Esophagus squamous epithelium (tissue), 4 donors: Measurements from ENCODE around the gene MS4A10.

Source experiments
- CTCF ChIP-seq, 6 experiments: fragments of 450-650 bp in 4 of 6; fragments of 200-600 bp in 2 of 6; sonication (generic) in 2 of 6; IDR thresholded peaks; one replicate each; pipeline ENCODE4 v1.5.1; 2016 to 2019; ENCODE audit warnings: antibody characterized with exemption in 6 of 6, mild to moderate bottlenecking in 4 of 6, moderate library complexity in 4 of 6
- POLR2A ChIP-seq, 4 donors: fragments of 450-650 bp; IDR thresholded peaks; one replicate each; pipeline ENCODE4 v1.6.1; 2017; ENCODE audit warnings: antibody characterized with exemption in 4 of 4, mild to moderate bottlenecking in 4 of 4, moderate library complexity in 3 of 4

DNA sequence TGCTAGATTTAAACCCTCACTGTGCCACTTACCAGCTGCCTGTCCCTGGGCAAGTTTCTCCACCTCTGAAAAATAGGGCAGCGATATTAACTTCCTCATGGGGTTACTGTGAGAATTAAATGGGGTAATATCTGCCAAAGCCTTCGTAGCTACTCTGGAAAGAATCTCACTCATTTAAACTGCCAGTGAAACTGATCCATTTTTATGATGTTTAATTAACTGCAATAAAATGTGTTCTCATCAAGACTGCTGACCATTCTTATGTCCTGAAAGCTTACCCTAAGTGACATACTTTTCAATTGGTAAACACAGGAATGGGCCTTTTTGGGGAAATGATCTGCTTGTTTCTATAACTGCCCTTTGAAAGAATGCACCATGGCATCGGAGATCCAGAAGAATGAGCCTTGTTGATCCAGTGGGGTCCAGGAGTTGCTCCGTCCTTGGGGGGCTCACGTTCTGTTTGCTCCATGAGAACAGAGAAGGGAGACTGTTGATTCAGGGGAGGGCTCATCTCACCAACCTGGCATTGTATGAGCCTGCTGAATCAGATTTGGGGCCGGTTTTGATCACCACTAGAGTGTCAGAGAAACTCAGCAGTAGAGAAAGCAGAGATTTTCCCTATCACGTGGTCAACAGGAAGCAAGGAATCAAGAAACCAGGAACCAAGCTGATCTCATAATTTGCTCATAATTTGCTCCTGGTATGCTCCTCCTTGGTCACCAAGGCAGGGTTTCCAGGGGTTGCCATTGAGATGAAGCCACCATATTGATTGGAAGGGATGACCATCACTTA is 49.8 kb downstream of the MS4A10 start:
- no peak for TF ChIP-seq CTCF (IDR thresholded peaks at IDR 0.05)
- TF ChIP-seq POLR2A (IDR thresholded peaks at IDR 0.05), result no peak
